HEK293T (cell line): ENCODE measurements around the gene LINC01488.

Experiments used
- CTCF ChIA-PET: fragments of 350-600 bp; formaldehyde crosslinking; extraction: SDS; loops from one replicate; lab custom pipeline; 2021; ENCODE audit warnings: antibody characterized with exemption, inconsistent platforms; lab: Yijun Ruan, JAX
- POLR2A ChIA-PET: fragments of 350-600 bp; formaldehyde crosslinking; extraction: SDS; loops from one replicate; lab custom pipeline; 2020; ENCODE audit warnings: antibody characterized with exemption, inconsistent platforms; lab: Yijun Ruan, JAX
- DNase-seq: peaks from one replicate; pipeline ENCODE4 v3.0.0; 2012; ENCODE audit warnings: mixed read lengths; ENCODE audit errors: extremely low spot score
- ARNT ChIP-seq: fragments of 450-650 bp; IDR thresholded peaks from 2 replicates; pipeline ENCODE4 v1.6.1; 2017; ENCODE audit warnings: mild to moderate bottlenecking
- BHLHE40 ChIP-seq: fragments of 450-650 bp; IDR thresholded peaks from 2 replicates; pipeline ENCODE4 v1.6.1; 2016; ENCODE audit warnings: mild to moderate bottlenecking, moderate library complexity, borderline replicate concordance
- CTBP1 ChIP-seq: fragments of 450-650 bp; IDR thresholded peaks from 2 replicates; pipeline ENCODE4 v1.6.1; 2016; ENCODE audit warnings: borderline replicate concordance
- ELF4 ChIP-seq: fragments of 450-650 bp; IDR thresholded peaks from 2 replicates; pipeline ENCODE4 v1.6.1; 2017; ENCODE audit warnings: antibody characterized with exemption
- FOXA1 ChIP-seq: fragments of 450-650 bp; IDR thresholded peaks from 2 replicates; pipeline ENCODE4 v1.6.1; 2016; ENCODE audit warnings: mild to moderate bottlenecking
- FOXK2 ChIP-seq: fragments of 450-650 bp; IDR thresholded peaks from 2 replicates; pipeline ENCODE4 v1.6.1; 2016; ENCODE audit warnings: mild to moderate bottlenecking
- FOXM1 ChIP-seq: fragments of 450-650 bp; IDR thresholded peaks from 2 replicates; pipeline ENCODE4 v1.6.1; 2017; ENCODE audit warnings: mild to moderate bottlenecking, borderline replicate concordance
- HDGF ChIP-seq: fragments of 450-650 bp; IDR thresholded peaks from 2 replicates; pipeline ENCODE4 v1.6.1; 2017; ENCODE audit warnings: antibody characterized with exemption, borderline replicate concordance
- L3MBTL2 ChIP-seq: fragments of 450-650 bp; conservative IDR thresholded peaks from 2 replicates; pipeline ENCODE4 v1.6.1; 2016; ENCODE audit warnings: mild to moderate bottlenecking
- LEF1 ChIP-seq: fragments of 450-650 bp; IDR thresholded peaks from 2 replicates; pipeline ENCODE4 v1.6.1; 2017; ENCODE audit warnings: mild to moderate bottlenecking, borderline replicate concordance
- NFRKB ChIP-seq: fragments of 450-650 bp; IDR thresholded peaks from 2 replicates; pipeline ENCODE4 v1.6.1; 2016; ENCODE audit warnings: mild to moderate bottlenecking, moderate library complexity
- PKNOX1 ChIP-seq: fragments of 450-650 bp; IDR thresholded peaks from 2 replicates; pipeline ENCODE4 v1.6.1; 2016
- SP1 ChIP-seq: fragments of 450-650 bp; IDR thresholded peaks from 2 replicates; pipeline ENCODE4 v1.6.1; 2017
- SUZ12 ChIP-seq: fragments of 450-650 bp; IDR thresholded peaks from 2 replicates; pipeline ENCODE4 v1.6.1; 2016; ENCODE audit warnings: mild to moderate bottlenecking
- TARDBP ChIP-seq: fragments of 450-650 bp; IDR thresholded peaks from 2 replicates; pipeline ENCODE4 v1.6.1; 2016
- ZNF384 ChIP-seq: fragments of 450-650 bp; IDR thresholded peaks from 2 replicates; pipeline ENCODE4 v1.6.1; 2016

Gene LINC01488

GRCh38 chr11:69470301-69470700 is 11.2 kb upstream of the LINC01488 start:
- CTCF ChIA-PET, result no interaction called here
- POLR2A ChIA-PET, result no interaction called here
- DNase-seq, result no peak
- TF ChIP-seq FOXK2, result no peak
- no peak for TF ChIP-seq ARNT

- no peak for TF ChIP-seq CTBP1
- no peak for TF ChIP-seq ARNT
- TF ChIP-seq ELF4, result no peak
- TF ChIP-seq FOXK2, result no peak
- no peak for TF ChIP-seq FOXM1
- no peak for TF ChIP-seq HDGF
- TF ChIP-seq BHLHE40, result no peak
- TF ChIP-seq SUZ12, result no peak
- TF ChIP-seq ZNF384, result no peak
- TF ChIP-seq FOXA1, result no peak
- TF ChIP-seq SP1, result no peak
- TF ChIP-seq NFRKB, result no peak
- TF ChIP-seq L3MBTL2, result no peak
- POLR2A ChIA-PET, result no interaction called here
- DNase-seq, result no peak
- CTCF ChIA-PET, result no interaction called here
Measured at GRCh38 chr11:69470793-69471728, 10.4 kb upstream of the LINC01488 start.

DNA sequence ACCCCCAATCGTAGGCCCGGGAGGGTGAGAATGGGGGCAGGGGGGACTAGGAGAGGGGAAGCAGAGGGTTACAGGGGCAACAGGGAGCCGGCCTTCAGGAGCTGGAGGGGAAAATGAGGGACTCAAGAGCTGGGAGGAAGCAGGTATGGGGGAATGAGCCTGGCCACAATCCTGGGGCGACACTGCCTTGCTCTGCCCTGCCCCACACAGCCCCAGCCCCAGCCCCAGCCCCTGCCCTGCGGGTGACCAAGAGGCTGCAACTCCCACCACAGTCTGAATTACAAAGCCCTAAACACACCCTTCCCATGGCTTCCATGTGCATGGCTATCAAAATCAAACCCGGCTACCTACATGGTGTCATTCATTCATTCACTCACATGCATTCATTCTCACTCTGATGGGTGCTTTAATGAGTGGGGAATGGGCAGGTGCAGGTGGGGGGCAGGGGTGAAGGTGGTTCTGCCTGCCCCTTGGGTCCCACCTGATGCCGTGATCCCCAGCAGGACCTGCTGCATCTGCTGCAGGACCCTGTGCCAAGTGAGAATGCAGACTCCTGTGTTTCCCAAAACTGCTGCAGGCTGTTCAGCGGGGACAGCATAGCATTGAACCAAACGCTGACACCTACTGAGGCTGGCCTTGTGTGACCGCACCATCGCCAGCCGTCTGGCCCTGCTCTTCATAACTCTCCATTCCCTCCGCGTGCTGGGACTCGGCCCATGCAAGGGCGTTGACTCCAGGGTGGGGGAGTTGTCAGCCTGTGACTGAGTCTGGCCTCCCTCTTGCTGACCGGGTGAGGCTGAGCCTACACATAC is 9.5 kb upstream of the LINC01488 start:
- ChIA-PET CTCF (no interaction called here), POLR2A (no interaction called here)
- TF ChIP-seq FOXM1, result no peak
- TF ChIP-seq L3MBTL2, result no peak
- TF ChIP-seq SUZ12, result no peak
- no peak for TF ChIP-seq SP1
- no peak for TF ChIP-seq ZNF384
- no peak for TF ChIP-seq LEF1
- no peak for TF ChIP-seq TARDBP
- no peak for TF ChIP-seq FOXK2
- TF ChIP-seq ARNT, result no peak
- no peak for TF ChIP-seq PKNOX1
- no peak for TF ChIP-seq HDGF
- no peak for TF ChIP-seq NFRKB
- no peak for TF ChIP-seq CTBP1
- DNase-seq, result no peak

GRCh38 chr11:69472541-69473275 is 8.8 kb upstream of the LINC01488 start:
- DNase-seq, result no peak
- CTCF ChIA-PET, result no interaction called here
- no peak for TF ChIP-seq SP1
- no peak for TF ChIP-seq ELF4
- no peak for TF ChIP-seq SUZ12
- TF ChIP-seq TARDBP, result no peak
- TF ChIP-seq FOXM1, result no peak
- no peak for TF ChIP-seq FOXK2
- no peak for TF ChIP-seq BHLHE40
- TF ChIP-seq L3MBTL2, result no peak
- TF ChIP-seq CTBP1, result no peak
- TF ChIP-seq FOXA1, result no peak
- no peak for TF ChIP-seq NFRKB
- TF ChIP-seq ZNF384, result no peak
- no peak for TF ChIP-seq LEF1
- no peak for TF ChIP-seq HDGF
- TF ChIP-seq ARNT, result no peak
- TF ChIP-seq PKNOX1, result no peak
- POLR2A ChIA-PET, result interaction anchor here (0.8 kb wide), 1 partner anchor 202 kb away, joined by 3 read pairs; the partner anchor contains the start of gene LTO1

GRCh38 chr11:69473276-69473845 is 8.1 kb upstream of the LINC01488 start:
- DNase-seq, result no peak
- CTCF ChIA-PET, result no interaction called here
- POLR2A ChIA-PET, result interaction anchor here (0.8 kb wide), 1 partner anchor 202 kb away, joined by 3 read pairs; the partner anchor contains the start of gene LTO1
- TF ChIP-seq PKNOX1, result no peak
- no peak for TF ChIP-seq L3MBTL2
- no peak for TF ChIP-seq SP1
- no peak for TF ChIP-seq TARDBP
- TF ChIP-seq FOXM1, result no peak
